OCI-LY7 (cell line): Measurements from ENCODE around the gene C11orf24. TPM values are rescaled to one million over a fixed set of nuclear protein-coding genes. Genes with fewer than 3 reads are reported as not detected.

Experiments
- BruUV-seq: library from RNA; stranded (reverse); fragments of 400-500 nt; replicated peaks from 2 replicates; lab custom pipeline; 2021; lab: Mats Ljungman, UMichigan
- CTCF ChIA-PET: fragments of 300-600 bp; sonication (Branson Sonifier 250); formaldehyde crosslinking; loops from one replicate; lab custom pipeline; 2022; ENCODE audit warnings: antibody characterized with exemption; ENCODE audit not compliant: unreplicated experiment; lab: Charles Lee
- POLR2A ChIA-PET: fragments of 300-600 bp; sonication (Branson Sonifier 250); formaldehyde crosslinking; loops from one replicate; lab custom pipeline; 2022; ENCODE audit warnings: antibody characterized with exemption; lab: Charles Lee
- DNase-seq: peaks from one replicate; pipeline ENCODE4 v3.0.0-alpha.2; 2015; ENCODE audit warnings: low spot score
- H2AFZ ChIP-seq: fragments of 200-600 bp; sonication (generic), shearing (Covaris generic); 2 replicates; pipeline ENCODE4 v1.6.1; 2014; ENCODE audit warnings: mild to moderate bottlenecking, antibody characterized with exemption, low read length, moderate library complexity
- H3K27ac ChIP-seq: fragments of 200-600 bp; sonication (generic); 2 replicates; pipeline ENCODE4 v1.5.1; 2014; ENCODE audit warnings: mixed run types, low read depth, mild to moderate bottlenecking, moderate library complexity, low read length, inconsistent platforms; ENCODE audit not compliant: poor library complexity, severe bottlenecking
- H3K36me3 ChIP-seq: fragments of 200-600 bp; sonication (generic); 2 replicates; pipeline ENCODE4 v1.6.1; 2014; ENCODE audit warnings: mild to moderate bottlenecking, antibody characterized with exemption, low read length, moderate library complexity, mixed read lengths; ENCODE audit not compliant: insufficient read depth
- H3K4me1 ChIP-seq: fragments of 200-600 bp; sonication (generic); 2 replicates; pipeline ENCODE4 v1.5.1; 2014; ENCODE audit warnings: mild to moderate bottlenecking, low read length; ENCODE audit not compliant: insufficient read depth, poor library complexity, severe bottlenecking
- H3K4me2 ChIP-seq: fragments of 200-600 bp; sonication (generic); 2 replicates; pipeline ENCODE4 v1.6.1; 2014; ENCODE audit warnings: mild to moderate bottlenecking, low read length
- H3K4me3 ChIP-seq: fragments of 200-600 bp; sonication (generic); 2 replicates; pipeline ENCODE4 v1.5.1; 2014; ENCODE audit warnings: mild to moderate bottlenecking, low read depth, low read length; ENCODE audit not compliant: poor library complexity, severe bottlenecking
- H3K79me2 ChIP-seq: fragments of 200-600 bp; sonication (generic); 2 replicates; pipeline ENCODE4 v1.6.1; 2016; ENCODE audit warnings: low read depth, mild to moderate bottlenecking, low read length, moderate library complexity, mixed read lengths; ENCODE audit not compliant: insufficient read depth
- H3K9me2 ChIP-seq: fragments of 200-600 bp; sonication (generic); 2 replicates; pipeline ENCODE4 v1.6.1; 2016; ENCODE audit warnings: mild to moderate bottlenecking, low read length, mixed read lengths; ENCODE audit not compliant: insufficient read depth
- H3K9me3 ChIP-seq: fragments of 200-600 bp; sonication (generic); 2 replicates; pipeline ENCODE4 v1.6.1; 2014; ENCODE audit warnings: mild to moderate bottlenecking, mixed run types, low read length, mixed read lengths
- H4K20me1 ChIP-seq: fragments of 200-600 bp; sonication (generic); 2 replicates; pipeline ENCODE4 v1.6.1; 2014; ENCODE audit warnings: mild to moderate bottlenecking, antibody characterized with exemption, low read length, moderate library complexity, mixed read lengths; ENCODE audit not compliant: insufficient read depth
- CTCF ChIP-seq: fragments of 200-600 bp; sonication (generic); conservative IDR thresholded peaks from 2 replicates; pipeline ENCODE4 v1.5.1; 2014; ENCODE audit warnings: mild to moderate bottlenecking, antibody characterized with exemption, low read length, moderate library complexity, mixed read lengths
- EZH2phosphoT487 ChIP-seq: fragments of 200-600 bp; sonication (generic); IDR thresholded peaks from 2 replicates; pipeline ENCODE4 v1.6.1; 2018; ENCODE audit warnings: low read depth, borderline replicate concordance, mild to moderate bottlenecking, mixed run types, antibody characterized with exemption, low read length, moderate library complexity, mixed read lengths
- intact Hi-C: fragments of 100-400 bp; cut with micrococcal nuclease; formaldehyde crosslinking; loops from one replicate; pipeline ENCODE4 v1.10.0; 2022; ENCODE audit not compliant: unreplicated experiment
- total RNA-seq, 2 experiments: library from RNA; depleted of rRNA in 1 of 2; stranded (reverse); fragments of >200 nt in 1 of 2; shearing (Covaris generic) in 1 of 2; gene quantifications; 2 replicates each; pipeline ENCODE4 v1.2.3, GENCODE V29; 2014 to 2022

The C11orf24 gene
- total RNA-seq, 2 experiments from 2014 or later = 81.1 to 94.1 TPM

GRCh38 chr11:68270196-68271022 is 1.4 kb downstream of the C11orf24 start:
- BruUV-seq = no TSS peak
- CTCF ChIA-PET = no interaction called here
- TF ChIP-seq CTCF = no peak
- no peak for TF ChIP-seq EZH2phosphoT487

GRCh38 chr11:68269414-68270081 is 2.2 kb downstream of the C11orf24 start:
- intact Hi-C loops = loop anchor here (10.0 kb wide), 1 partner anchor 265 kb away; the partner anchor contains the start of gene UNC93B1
- Histone ChIP-seq H4K20me1 (no peaks in the 10 kb centered on the region), H3K9me3 (peaks cover 5% of the 10 kb centered on the region; the same call in 1 of the 2 replicates), H3K4me2 (peak overlapping the region; percentile 86), H3K9me2 (no peaks in the 10 kb centered on the region), H3K36me3 (peaks cover 56% of the 10 kb centered on the region), H3K27ac (peak overlapping the region; percentile 96), H3K4me3 (peak overlapping the region; percentile 83), H3K4me1 (peaks cover 76% of the 10 kb centered on the region), H3K79me2 (peaks cover 59% of the 10 kb centered on the region), H2AFZ (no peak overlapping the region)
- no TSS peak for BruUV-seq
- TF ChIP-seq CTCF (no peak), EZH2phosphoT487 (no peak)
- CTCF ChIA-PET = no interaction called here
- no peak for DNase-seq
- POLR2A ChIA-PET = no interaction called here

More at GRCh38 chr11:68270196-68271022, 1.4 kb downstream of the C11orf24 start:
- Histone ChIP-seq H3K36me3 (peaks cover 55% of the 10 kb centered on the region), H3K4me3 (peak overlapping the region; percentile 83), H4K20me1 (no peaks in the 10 kb centered on the region), H3K4me2 (peak overlapping the region; percentile 86), H3K27ac (peak overlapping the region; percentile 96), H3K9me2 (no peaks in the 10 kb centered on the region), H3K4me1 (peaks cover 71% of the 10 kb centered on the region), H2AFZ (no peak overlapping the region), H3K9me3 (peaks cover 14% of the 10 kb centered on the region; the same call in 1 of the 2 replicates), H3K79me2 (peaks cover 51% of the 10 kb centered on the region)
- POLR2A ChIA-PET = interaction anchor here (0.8 to 2.7 kb wide), 2 partner anchors 22 to 25 kb away, joined by 6 to 10 read pairs; no protein-coding TSS in a partner anchor
- DNase-seq = no peak
- intact Hi-C loops = loop anchor here (10.0 kb wide), 1 partner anchor 266 kb away; the partner anchor contains the start of gene UNC93B1
